HCT116 (cell line): ENCODE results near the gene YKT6.

Experiments
- ATF3 ChIP-seq: IDR thresholded peaks from 2 replicates; pipeline ENCODE4 v1.6.1; 2012
- EZH2phosphoT487 ChIP-seq: fragments of 200-600 bp; IDR thresholded peaks from 2 replicates; pipeline ENCODE4 v1.6.1; 2018; ENCODE audit warnings: antibody characterized with exemption, borderline replicate concordance

- TF ChIP-seq ATF3 (no peak), EZH2phosphoT487 (no peak)
Measured at GRCh38 chr7:44230286-44230685, 29.5 kb downstream of the YKT6 start.
